Sigmoid colon (tissue), 4 donors: ENCODE results near the gene KCNAB3.

Experiments
- EP300 ChIP-seq, 4 donors: sonication (generic); formaldehyde crosslinking; IDR thresholded peaks; one replicate each; pipeline ENCODE4 v1.6.1; 2017; ENCODE audit warnings: antibody characterized with exemption in 4 of 4
- POLR2A ChIP-seq, 2 donors: fragments of 450-650 bp; IDR thresholded peaks; one replicate each; pipeline ENCODE4 v1.6.1; 2016; ENCODE audit warnings: antibody characterized with exemption in 2 of 2, mild to moderate bottlenecking in 2 of 2, moderate library complexity in 2 of 2
- POLR2AphosphoS5 ChIP-seq, 4 donors: sonication (generic); formaldehyde crosslinking; IDR thresholded peaks; one replicate each; pipeline ENCODE4 v1.6.1; 2017; ENCODE audit warnings: antibody characterized with exemption in 4 of 4
- TF ChIP-seq, protein P1 (sequence below), 4 experiments: fragments of 450-650 bp in 3 of 4; fragments of 200-600 bp in 1 of 4; IDR thresholded peaks; one replicate each; pipeline ENCODE4 v1.5.1; 2016 to 2019; ENCODE audit warnings: antibody characterized with exemption in 4 of 4, mild to moderate bottlenecking in 3 of 4, moderate library complexity in 2 of 4

DNA sequence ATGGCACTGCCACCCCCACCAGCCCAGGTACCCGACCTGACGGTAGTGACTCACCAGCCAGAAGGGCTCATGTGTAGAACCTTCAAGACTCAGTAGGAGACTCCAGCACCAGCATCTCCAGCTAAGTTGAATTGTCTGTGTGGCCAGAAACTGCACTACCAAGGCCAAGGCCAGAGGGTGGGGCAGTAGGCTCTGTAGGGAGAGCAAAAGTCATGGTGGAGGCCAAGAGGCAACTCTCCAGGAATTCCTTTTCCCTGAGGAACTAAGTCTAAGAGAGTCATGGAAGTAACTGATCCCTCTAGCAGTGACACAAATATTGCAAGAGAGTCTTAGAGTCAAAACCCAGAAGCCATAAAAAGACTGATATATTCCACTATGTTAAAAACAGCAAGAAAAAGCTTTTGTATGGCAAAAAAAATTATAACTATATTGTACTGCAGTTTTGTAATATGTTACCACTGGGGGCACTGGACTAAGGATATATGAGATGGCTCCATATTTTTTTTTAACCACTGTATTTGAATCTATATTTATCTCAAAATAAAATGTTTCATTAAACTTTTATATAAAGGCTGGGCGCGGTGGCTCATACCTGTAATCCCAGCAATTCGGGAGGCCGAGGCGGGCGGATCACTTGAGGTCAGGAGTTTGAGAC, 42.6 kb upstream of the KCNAB3 start:
- TF ChIP-seq, protein P1, sequence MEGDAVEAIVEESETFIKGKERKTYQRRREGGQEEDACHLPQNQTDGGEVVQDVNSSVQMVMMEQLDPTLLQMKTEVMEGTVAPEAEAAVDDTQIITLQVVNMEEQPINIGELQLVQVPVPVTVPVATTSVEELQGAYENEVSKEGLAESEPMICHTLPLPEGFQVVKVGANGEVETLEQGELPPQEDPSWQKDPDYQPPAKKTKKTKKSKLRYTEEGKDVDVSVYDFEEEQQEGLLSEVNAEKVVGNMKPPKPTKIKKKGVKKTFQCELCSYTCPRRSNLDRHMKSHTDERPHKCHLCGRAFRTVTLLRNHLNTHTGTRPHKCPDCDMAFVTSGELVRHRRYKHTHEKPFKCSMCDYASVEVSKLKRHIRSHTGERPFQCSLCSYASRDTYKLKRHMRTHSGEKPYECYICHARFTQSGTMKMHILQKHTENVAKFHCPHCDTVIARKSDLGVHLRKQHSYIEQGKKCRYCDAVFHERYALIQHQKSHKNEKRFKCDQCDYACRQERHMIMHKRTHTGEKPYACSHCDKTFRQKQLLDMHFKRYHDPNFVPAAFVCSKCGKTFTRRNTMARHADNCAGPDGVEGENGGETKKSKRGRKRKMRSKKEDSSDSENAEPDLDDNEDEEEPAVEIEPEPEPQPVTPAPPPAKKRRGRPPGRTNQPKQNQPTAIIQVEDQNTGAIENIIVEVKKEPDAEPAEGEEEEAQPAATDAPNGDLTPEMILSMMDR (IDR thresholded peaks at IDR 0.05): no peak
- no peak for TF ChIP-seq POLR2A (IDR thresholded peaks at IDR 0.05)
- TF ChIP-seq EP300 (IDR thresholded peaks at IDR 0.05): no peak
- TF ChIP-seq POLR2AphosphoS5 (IDR thresholded peaks at IDR 0.05): no peak
